SJSA1 (cell line): Measurements from ENCODE around the gene TPD52L2. TPM values are rescaled to one million over a fixed set of nuclear protein-coding genes. Genes with fewer than 3 reads are reported as not detected.
"Not testable (repeated sequence)": the region's sequence is repeated elsewhere in the genome, so short reads cannot be mapped to it uniquely, and the experiment has no call there.

Experiments
- DNase-seq, 2 experiments: peaks; one replicate each; pipeline ENCODE4 v3.0.0-alpha.2; 2015 to 2020; ENCODE audit warnings: low spot score in 2 of 2, low read depth in 1 of 2
- H3K27ac ChIP-seq: fragments of 250-450 bp; sonication (Bioruptor Pico); 2 replicates; pipeline ENCODE4 v1.5.1; 2020; ENCODE audit warnings: mild to moderate bottlenecking, moderate library complexity
- H3K27me3 ChIP-seq: fragments of 250-450 bp; sonication (Bioruptor Pico); replicated peaks from 2 replicates; pipeline ENCODE4 v1.5.1; 2020; ENCODE audit warnings: mild to moderate bottlenecking, moderate library complexity
- H3K36me3 ChIP-seq: fragments of 250-450 bp; sonication (Bioruptor Pico); 2 replicates; pipeline ENCODE4 v1.5.1; 2020; ENCODE audit warnings: mild to moderate bottlenecking
- H3K4me1 ChIP-seq: fragments of 250-450 bp; sonication (Bioruptor Pico); replicated peaks from 2 replicates; pipeline ENCODE4 v1.6.1; 2021; ENCODE audit warnings: mild to moderate bottlenecking
- H3K4me3 ChIP-seq: fragments of 250-450 bp; sonication (Bioruptor Pico); 2 replicates; pipeline ENCODE4 v1.5.1; 2020; ENCODE audit warnings: mild to moderate bottlenecking
- H3K9me3 ChIP-seq: fragments of 250-450 bp; sonication (Bioruptor Pico); replicated peaks from 2 replicates; pipeline ENCODE4 v1.5.1; 2020; ENCODE audit warnings: mild to moderate bottlenecking
- total RNA-seq: library from RNA; depleted of rRNA; stranded (reverse); fragments of >200 nt; shearing (Covaris generic); gene quantifications from 2 replicates; pipeline ENCODE4 v1.2.3, GENCODE V29; 2014

The TPD52L2 gene
- total RNA-seq, 1 experiment from 2014 or later = 101 TPM

DNA sequence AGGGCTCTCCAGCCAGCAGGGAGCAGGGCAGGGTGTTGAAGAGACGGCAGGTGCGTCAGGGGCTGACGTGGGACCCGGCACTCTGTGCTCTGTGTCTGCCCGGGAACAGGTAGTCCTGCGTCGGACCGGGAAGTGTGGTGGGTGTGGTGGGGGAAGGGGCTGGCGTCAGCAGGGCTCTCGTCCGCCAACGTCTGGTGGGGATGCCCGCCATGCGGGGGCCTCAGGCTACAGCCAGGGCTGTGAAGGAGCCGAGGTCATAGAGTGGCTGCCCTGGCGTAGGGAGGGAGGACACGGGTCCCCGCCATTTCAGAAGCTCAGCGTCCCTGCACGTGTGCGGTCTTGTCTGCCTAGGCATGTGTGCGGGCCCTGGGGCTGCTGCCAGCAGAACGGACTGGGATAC, 55.2 kb downstream of the TPD52L2 start:
- H3K4me3 ChIP-seq = no peak overlapping the region
- peaks cover 6% of the 10 kb centered on the region; the same call in 1 of the 2 replicates for H3K4me1 ChIP-seq
- peaks cover 38% of the 10 kb centered on the region for H3K36me3 ChIP-seq
- H3K27me3 ChIP-seq = no peaks in the 10 kb centered on the region
- H3K9me3 ChIP-seq = no peaks in the 10 kb centered on the region; the same call in 1 of the 2 replicates
- no peak for DNase-seq
- H3K27ac ChIP-seq = no peak overlapping the region

DNA sequence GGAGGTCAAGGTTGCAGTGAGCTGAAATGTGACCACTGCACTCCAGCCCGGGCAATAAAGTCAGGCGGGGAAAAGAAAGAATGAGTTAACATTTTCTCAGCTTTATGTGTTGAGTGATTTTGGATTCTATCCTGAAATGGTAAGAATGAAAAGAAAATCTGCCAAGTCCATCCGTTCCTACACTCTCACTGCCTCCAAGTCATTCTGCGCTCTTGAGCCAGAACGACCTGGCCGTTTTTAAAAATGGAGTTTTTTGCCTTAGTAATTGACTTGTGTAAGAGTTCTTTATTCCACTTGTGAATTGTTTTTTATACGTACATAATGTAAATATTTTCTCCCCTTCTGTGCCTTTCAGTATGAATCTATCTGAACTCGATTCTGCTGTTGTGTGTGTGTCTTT, 58.6 kb downstream of the TPD52L2 start:
- H3K36me3 ChIP-seq = peaks cover 48% of the 10 kb centered on the region
- H3K27ac ChIP-seq = no peak overlapping the region
- no peak for DNase-seq
- no peak overlapping the region for H3K4me3 ChIP-seq
- H3K27me3 ChIP-seq = no peaks in the 10 kb centered on the region
- no peaks in the 10 kb centered on the region for H3K9me3 ChIP-seq
- peaks cover 9% of the 10 kb centered on the region for H3K4me1 ChIP-seq

DNA sequence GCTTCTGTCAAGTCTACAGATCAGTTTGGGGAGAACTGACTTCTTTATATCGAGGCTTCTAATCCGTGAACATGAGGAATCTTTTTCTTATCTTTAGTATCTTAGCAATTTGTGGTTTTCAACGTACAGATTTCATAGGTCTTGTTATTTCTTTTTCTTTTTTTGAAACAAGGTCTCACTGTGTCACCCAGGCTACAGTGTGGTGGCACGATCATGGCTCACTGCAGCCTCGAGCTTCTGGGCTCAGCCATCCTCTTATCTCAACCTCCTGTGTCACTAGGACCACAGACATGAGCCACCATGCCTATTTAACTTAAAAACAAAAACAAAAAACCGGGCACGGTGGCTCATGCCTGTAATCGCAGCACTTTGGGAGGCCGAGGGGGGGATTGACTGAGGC, 59.2 kb downstream of the TPD52L2 start:
- Histone ChIP-seq H3K27ac (no peak overlapping the region), H3K36me3 (peaks cover 54% of the 10 kb centered on the region), H3K9me3 (no peaks in the 10 kb centered on the region), H3K4me1 (peaks cover 9% of the 10 kb centered on the region), H3K27me3 (no peaks in the 10 kb centered on the region), H3K4me3 (no peak overlapping the region)
- no peak for DNase-seq

DNA sequence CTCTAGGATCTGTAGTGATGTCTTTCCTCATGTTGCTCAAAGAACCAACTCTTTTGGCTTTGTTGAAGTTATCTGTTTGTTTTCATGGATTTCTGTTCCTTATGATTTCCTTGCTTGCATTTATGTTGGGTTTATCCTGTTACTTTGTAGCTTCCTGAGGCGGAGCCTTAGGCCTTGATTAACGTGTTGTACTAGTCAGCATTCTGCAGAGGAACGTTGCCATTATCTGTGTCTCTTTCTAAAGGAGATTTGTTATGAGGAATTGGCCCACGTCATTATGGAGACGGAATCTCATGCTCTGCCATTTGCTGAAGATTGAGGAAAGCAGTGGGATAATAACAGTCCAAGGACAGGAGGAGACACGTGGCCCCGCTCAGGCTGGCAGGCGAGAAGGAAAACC, 61.2 kb downstream of the TPD52L2 start:
- Histone ChIP-seq H3K9me3 (no peaks in the 10 kb centered on the region), H3K27ac (no peak overlapping the region), H3K27me3 (no peaks in the 10 kb centered on the region), H3K4me3 (no peak overlapping the region), H3K36me3 (peaks cover 62% of the 10 kb centered on the region), H3K4me1 (peaks cover 9% of the 10 kb centered on the region)
- no peak for DNase-seq

DNA sequence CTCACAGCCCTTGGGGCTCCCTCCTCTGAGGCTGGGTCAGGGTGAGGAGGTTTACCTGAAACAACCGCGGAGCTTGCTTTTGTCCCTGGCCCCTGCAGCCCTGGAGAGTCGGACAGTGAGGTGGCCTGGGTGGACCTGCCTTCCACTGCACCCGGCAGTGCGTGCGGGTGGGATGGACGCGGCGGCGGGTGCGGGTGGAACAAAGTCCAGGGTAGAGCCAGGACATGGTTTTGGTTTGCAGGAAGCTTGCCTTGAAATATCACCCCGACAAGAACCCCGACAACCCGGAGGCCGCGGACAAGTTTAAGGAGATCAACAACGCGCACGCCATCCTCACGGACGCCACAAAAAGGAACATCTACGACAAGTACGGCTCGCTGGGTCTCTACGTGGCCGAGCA, 64.0 kb downstream of the TPD52L2 start:
- no peak overlapping the region for H3K27ac ChIP-seq
- no peak for DNase-seq
- no peaks in the 10 kb centered on the region for H3K27me3 ChIP-seq
- no peak overlapping the region for H3K4me3 ChIP-seq
- no peaks in the 10 kb centered on the region for H3K9me3 ChIP-seq
- H3K36me3 ChIP-seq = peaks cover 75% of the 10 kb centered on the region
- H3K4me1 ChIP-seq = peaks cover 9% of the 10 kb centered on the region

DNA sequence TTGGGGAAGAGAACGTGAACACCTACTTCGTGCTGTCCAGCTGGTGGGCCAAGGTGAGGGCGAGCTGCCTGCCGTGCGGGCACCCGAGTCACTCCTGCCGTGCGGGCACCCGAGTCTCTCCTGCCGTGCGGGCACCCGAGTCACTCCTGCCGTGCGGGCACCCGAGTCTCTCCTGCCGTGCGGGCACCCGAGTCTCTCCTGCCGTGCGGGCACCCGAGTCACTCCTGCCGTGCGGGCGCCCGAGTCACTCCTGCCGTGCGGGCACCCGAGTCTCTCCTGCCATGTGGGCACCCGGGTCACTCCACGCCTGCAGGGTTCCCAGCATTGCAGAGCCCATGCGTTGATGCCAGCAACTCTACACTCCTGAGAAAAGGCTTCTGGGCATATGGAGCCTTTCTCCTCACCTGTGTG, 64.4 kb downstream of the TPD52L2 start:
- H3K36me3 ChIP-seq = peaks cover 78% of the 10 kb centered on the region
- not testable (repeated sequence) for H3K4me3 ChIP-seq

DNA sequence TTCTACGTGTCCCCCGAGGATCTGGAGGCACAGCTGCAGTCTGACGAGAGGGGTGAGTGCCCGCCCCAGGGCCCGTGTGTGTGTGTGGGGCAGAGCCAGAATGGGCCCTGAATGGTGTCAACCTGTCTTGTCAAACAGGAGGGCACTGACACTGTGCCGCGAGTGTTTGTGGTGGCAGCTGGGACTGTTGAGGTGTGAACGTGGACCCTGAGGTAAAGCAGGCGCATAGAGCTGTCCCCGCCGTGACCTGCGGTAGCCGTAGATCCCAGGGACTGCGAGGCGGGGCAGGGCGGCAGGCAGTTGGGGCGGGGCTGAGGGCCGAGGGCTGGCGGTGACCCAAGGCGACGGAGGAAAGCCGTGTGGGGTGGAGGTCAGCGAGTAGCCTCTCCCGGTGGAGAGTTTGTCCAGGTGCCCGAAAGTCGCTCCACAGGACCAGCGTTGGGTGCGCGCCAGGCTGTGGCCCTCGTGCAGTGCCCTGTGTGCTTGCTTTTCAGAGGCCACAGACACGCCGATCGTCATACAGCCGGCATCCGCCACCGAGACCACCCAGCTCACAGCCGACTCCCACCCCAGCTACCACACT, 66.0 kb downstream of the TPD52L2 start:
- Histone ChIP-seq H3K36me3 (peaks cover 86% of the 10 kb centered on the region), H3K27me3 (no peaks in the 10 kb centered on the region), H3K27ac (no peak overlapping the region), H3K4me1 (peaks cover 9% of the 10 kb centered on the region), H3K9me3 (no peaks in the 10 kb centered on the region), H3K4me3 (no peak overlapping the region)
- no peak for DNase-seq

More for the DNA sequence above, 64.4 kb downstream of the TPD52L2 start:
- H3K27me3 ChIP-seq, H3K4me1 ChIP-seq, DNase-seq, H3K27ac ChIP-seq, H3K9me3 ChIP-seq: not testable (repeated sequence)

DNA sequence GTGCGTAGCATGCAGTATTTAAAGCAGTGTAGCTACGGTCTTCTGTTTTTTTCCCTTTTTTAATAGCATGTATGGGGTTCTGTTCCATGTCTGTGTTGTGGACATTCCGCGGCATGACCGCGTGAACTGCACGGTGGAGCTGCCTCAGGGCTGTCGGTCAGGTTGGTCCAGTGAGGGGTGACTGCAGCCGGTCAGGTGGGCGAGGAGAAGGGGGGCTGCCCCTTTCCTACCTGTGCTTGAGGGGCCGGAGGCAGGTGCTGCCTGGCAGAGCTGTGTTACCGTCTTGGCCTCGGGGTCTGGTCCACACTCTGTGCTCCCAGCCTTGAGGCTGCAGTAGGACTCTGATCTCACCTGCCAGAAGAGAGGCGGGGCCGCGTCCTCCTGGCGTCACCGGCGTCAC, 66.7 kb downstream of the TPD52L2 start:
- Histone ChIP-seq H3K4me3 (no peak overlapping the region), H3K36me3 (peaks cover 79% of the 10 kb centered on the region), H3K4me1 (peaks cover 6% of the 10 kb centered on the region), H3K27me3 (no peaks in the 10 kb centered on the region), H3K27ac (no peak overlapping the region), H3K9me3 (no peaks in the 10 kb centered on the region)
- no peak for DNase-seq

DNA sequence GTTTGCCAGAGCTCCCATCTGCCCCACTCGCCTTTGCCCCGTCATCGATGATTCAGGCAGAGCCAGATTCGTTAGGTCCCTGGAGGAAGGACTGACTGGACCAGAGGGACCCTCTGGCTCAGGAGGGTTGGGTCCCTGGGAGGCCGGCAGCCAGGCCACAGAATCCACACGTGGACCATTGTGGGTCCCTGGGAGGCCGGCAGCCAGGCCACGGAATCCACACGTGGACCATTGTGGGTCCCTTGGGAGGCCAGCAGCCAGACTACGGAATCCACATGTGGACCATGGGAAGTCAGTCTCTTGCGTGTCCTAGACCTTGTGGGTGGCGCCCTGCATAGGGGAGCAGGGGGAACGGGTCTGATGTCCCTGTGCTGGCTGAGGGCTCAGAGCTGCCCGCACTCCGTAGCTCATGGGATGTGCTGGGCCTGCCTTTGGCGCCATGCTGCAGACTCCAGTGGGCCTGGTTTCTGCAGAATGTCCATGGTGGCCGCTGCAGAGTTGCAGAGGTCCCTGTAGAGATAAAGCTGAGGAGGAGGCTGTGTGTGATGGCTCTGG, 67.6 kb downstream of the TPD52L2 start:
- no peak for DNase-seq
- H3K27ac ChIP-seq = no peak overlapping the region
- no peaks in the 10 kb centered on the region for H3K9me3 ChIP-seq
- no peak overlapping the region for H3K4me3 ChIP-seq
- H3K36me3 ChIP-seq = peaks cover 77% of the 10 kb centered on the region
- H3K4me1 ChIP-seq = no peaks in the 10 kb centered on the region
- H3K27me3 ChIP-seq = no peaks in the 10 kb centered on the region

DNA sequence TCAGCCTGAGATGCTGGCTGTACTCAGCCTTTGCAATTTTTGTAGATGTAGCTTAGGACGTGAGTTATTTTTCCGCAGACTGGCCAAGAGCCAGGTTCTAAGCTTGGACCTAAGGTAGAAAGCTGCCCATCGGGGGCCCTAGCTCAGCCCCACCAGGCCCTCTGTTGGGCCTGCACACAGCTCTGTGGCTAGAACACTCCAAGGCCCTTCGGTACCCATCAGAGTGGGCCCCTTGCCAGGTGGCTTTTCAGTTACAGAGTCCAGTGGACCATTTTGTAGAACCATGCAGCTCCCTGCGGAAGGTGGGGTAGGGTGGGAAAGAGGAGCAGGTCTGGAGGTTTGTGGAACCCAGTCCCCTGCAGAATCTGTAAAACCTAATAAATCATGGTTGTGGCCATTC, 68.6 kb downstream of the TPD52L2 start:
- DNase-seq = no peak
- Histone ChIP-seq H3K27ac (no peak overlapping the region), H3K4me1 (no peaks in the 10 kb centered on the region), H3K36me3 (peaks cover 70% of the 10 kb centered on the region), H3K4me3 (no peak overlapping the region), H3K27me3 (no peaks in the 10 kb centered on the region), H3K9me3 (no peaks in the 10 kb centered on the region)

DNA sequence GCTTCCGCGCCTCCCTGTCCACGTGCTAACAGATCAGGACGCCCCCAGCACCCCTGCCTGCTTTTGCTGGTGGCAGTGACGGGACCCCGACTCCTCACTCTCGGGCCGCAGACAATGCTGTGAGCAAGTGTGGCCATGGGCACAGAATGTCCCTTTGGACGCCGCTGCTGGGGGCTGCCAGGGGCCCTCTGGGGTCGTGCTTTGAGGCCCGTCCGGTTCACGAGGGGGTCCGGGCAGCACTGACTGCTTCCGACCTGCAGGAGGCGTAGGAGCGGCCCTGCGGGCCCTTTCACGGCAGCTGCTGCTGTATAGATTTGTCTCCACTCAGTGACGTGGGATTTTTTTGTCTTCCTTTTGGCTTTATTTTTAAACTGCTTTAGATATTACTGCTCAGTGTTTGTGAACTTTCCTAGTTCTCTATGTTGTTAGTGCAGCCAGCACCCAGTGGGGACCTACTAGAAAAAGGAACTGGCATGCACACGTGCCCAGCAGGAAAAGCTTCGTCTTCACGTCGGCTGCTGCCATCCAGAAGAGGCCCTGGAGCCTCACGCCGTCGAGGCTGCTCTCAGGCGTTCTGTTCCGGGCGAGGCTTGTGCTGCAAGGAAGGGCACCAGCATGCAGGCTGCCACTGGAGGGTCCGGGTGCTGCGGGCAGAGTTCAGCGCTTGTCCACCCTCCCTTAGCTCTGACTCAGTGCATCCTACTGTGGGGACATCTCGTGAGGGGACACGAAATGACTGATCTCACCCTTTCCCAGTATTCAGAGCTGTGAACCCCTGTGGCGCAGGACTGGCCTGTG, 69.4 kb downstream of the TPD52L2 start:
- H3K9me3 ChIP-seq = no peaks in the 10 kb centered on the region
- no peak overlapping the region for H3K4me3 ChIP-seq
- H3K27me3 ChIP-seq = no peaks in the 10 kb centered on the region
- H3K36me3 ChIP-seq = peaks cover 71% of the 10 kb centered on the region
- H3K27ac ChIP-seq = no peak overlapping the region
- H3K4me1 ChIP-seq = no peaks in the 10 kb centered on the region
- DNase-seq = no peak

DNA sequence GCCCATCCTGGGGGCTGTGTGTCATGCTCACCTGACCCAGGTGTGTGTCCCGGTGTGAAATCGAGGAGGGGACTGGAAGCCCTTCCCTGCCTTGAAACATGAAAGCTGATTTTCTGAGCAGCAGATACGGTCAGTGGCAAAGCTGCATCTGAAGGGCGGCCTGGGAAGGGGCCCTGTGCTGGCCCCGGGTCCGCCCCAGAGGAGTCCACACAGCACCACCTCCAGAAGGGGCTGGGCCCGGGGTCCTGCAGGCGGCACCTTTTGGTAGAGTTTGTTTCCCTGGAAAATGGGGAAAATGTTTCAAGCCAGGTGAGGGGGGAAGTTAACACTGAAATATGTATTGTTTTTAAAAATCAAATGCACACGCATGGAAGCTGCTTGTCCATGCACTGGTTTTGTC, 70.4 kb downstream of the TPD52L2 start:
- Histone ChIP-seq H3K36me3 (peaks cover 70% of the 10 kb centered on the region), H3K9me3 (no peaks in the 10 kb centered on the region), H3K4me1 (no peaks in the 10 kb centered on the region), H3K27ac (no peak overlapping the region), H3K4me3 (no peak overlapping the region), H3K27me3 (no peaks in the 10 kb centered on the region)
- DNase-seq = no peak

DNA sequence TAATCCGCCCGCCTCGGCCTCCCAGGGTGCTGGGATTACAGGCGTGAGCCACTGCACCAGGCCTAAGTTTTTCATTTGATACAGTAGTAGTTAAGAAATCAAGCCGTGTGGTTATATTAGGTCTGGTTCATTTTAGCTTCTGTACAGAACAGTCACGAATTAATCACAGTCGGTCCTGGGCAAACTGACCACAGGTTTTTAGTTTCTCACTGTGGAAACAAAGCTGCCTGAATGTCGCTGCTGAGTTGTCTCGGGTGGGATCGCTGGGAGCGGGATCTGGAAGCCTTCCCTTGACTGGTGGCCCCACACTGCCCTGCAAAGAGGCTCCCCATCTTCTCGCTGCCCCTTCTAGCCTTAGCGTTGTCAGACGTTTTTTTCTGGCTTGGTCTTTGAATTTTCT, 72.5 kb downstream of the TPD52L2 start:
- H3K4me1 ChIP-seq = no peaks in the 10 kb centered on the region
- DNase-seq = no peak
- H3K4me3 ChIP-seq = no peak overlapping the region

More for the DNA sequence above, 72.5 kb downstream of the TPD52L2 start:
- no peaks in the 10 kb centered on the region for H3K9me3 ChIP-seq
- H3K27me3 ChIP-seq = no peaks in the 10 kb centered on the region
- H3K36me3 ChIP-seq = peaks cover 64% of the 10 kb centered on the region
- H3K27ac ChIP-seq = no peak overlapping the region
